Endothelial cell of umbilical vein (primary cell): ENCODE data around the gene ZNF207.

Experiments used
- CTCF ChIP-seq, 2 donors: IDR thresholded peaks; 1 replicate in 1 of 2; 2 replicates in 1 of 2; pipeline ENCODE4 v1.5.1; 2011; ENCODE audit warnings: low read length in 2 of 2, mild to moderate bottlenecking in 2 of 2, moderate library complexity in 2 of 2, control low read depth in 1 of 2, inconsistent platforms in 1 of 2, low read depth in 1 of 2; ENCODE audit not compliant: insufficient read depth in 1 of 2; ENCODE audit errors: extremely low read depth in 1 of 2
- FOS ChIP-seq: IDR thresholded peaks from 2 replicates; pipeline ENCODE4 v1.6.1; 2011; ENCODE audit warnings: mild to moderate bottlenecking, low read length, moderate library complexity, borderline replicate concordance; ENCODE audit not compliant: insufficient read depth
- POLR2A ChIP-seq: IDR thresholded peaks from 2 replicates; pipeline ENCODE4 v1.6.1; 2012; ENCODE audit warnings: low read depth, mild to moderate bottlenecking, control low read depth, low read length
- POLR2AphosphoS5 ChIP-seq: IDR thresholded peaks from 2 replicates; pipeline ENCODE4 v1.6.1; 2012; ENCODE audit warnings: low read depth, mild to moderate bottlenecking, control low read depth, low read length, moderate library complexity; ENCODE audit not compliant: insufficient read depth
- TF ChIP-seq, protein P1 (sequence below): IDR thresholded peaks from 2 replicates; pipeline ENCODE4 v1.6.1; 2011; ENCODE audit not compliant: insufficient read depth, insufficient read length

DNA sequence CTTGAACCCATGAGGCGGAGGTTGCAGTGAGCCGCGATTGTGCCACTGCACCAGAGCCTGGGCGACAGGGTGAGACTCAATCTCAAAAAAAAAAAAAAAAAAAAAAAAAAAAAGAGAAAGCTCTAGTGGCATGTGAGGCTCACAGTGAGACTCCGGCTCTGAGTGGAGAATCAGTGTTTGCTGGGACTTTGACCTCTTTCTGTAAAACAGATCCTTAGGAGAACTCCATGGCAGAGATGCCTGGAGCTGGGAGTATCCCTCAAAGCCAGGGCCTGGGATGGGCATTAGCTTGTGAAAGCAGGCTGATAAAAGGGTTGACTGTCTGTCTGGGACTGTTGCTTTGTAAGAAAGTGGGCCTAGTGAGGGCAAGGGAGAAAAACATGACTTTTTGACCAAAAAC, 46.4 kb downstream of the ZNF207 start:
- no peak for TF ChIP-seq CTCF (IDR thresholded peaks at IDR 0.05; ENCODE audit: extremely low read depth in 1 of 2, insufficient read depth in 1 of 2, low read depth in 1 of 2, low read length in 2 of 2)
- no peak for TF ChIP-seq POLR2A
- TF ChIP-seq, protein P1, sequence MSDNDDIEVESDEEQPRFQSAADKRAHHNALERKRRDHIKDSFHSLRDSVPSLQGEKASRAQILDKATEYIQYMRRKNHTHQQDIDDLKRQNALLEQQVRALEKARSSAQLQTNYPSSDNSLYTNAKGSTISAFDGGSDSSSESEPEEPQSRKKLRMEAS, result no peak
- no peak for TF ChIP-seq POLR2AphosphoS5
- TF ChIP-seq FOS, result no peak
